ENCODE measurements around the gene SLC13A2. TPM values are rescaled to one million over a fixed set of nuclear protein-coding genes. Genes with fewer than 3 reads are reported as not detected.

Gene SLC13A2
- total and polyA plus RNA-seq, 2 of the 4 experiments (the other 2 are of a cell fraction): not detected

GRCh38 chr17:28492352-28493310 lies 19.2 kb downstream of the SLC13A2 start (continued):
- no peak for TF ChIP-seq NFE2L2 (IDR thresholded peaks at IDR 0.05; ENCODE audit: low read depth, low read length)

- Histone ChIP-seq H3K4ac (ENCODE audit: low read depth, low read length) (no peak overlapping the region), H3K56ac (ENCODE audit: extremely low read depth, insufficient read depth, low read length) (no peak overlapping the region), H2BK15ac (ENCODE audit: low read depth, low read length) (no peak overlapping the region), H2BK120ac (ENCODE audit: low read depth, low read length) (no peak overlapping the region), H3K9ac (ENCODE audit: low read depth, low read length) (no peak overlapping the region), H3K18ac (ENCODE audit: low read depth, low read length) (peak overlapping the region; percentile 49; the same call in 1 of the 2 replicates), H3K27ac (ENCODE audit: insufficient read depth, low read length) (no peak overlapping the region), H2BK20ac (ENCODE audit: low read depth, low read length) (no peak overlapping the region), H4K8ac (ENCODE audit: low read depth in 2 of 2, low read length in 2 of 2) (peak overlapping the region in 1 of 2 experiments; percentile 85; a peak in 2 of 4 replicates), H3K79me1 (ENCODE audit: low read depth in 1 of 2, low read length in 2 of 2) (no peaks in the 10 kb centered on the region), H4K91ac (ENCODE audit: insufficient read depth, low read depth, low read length) (no peak overlapping the region; the same call in 1 of the 2 replicates), H2AK9ac (replicated peaks; ENCODE audit: low read depth, low read length, poor library complexity) (peak overlapping the region; percentile 26), H4K5ac (ENCODE audit: low read depth, low read length) (no peak overlapping the region; the same call in 1 of the 2 replicates), H3K36me3 (ENCODE audit: control insufficient read depth, insufficient read depth, low read length) (no peaks in the 10 kb centered on the region), H3K4me2 (ENCODE audit: low read depth, low read length) (no peak overlapping the region; the same call in 1 of the 2 replicates), H4K20me1 (ENCODE audit: insufficient read depth, low read length) (0 out of 2 replicates have a peak, but pooled peaks cover 5% of the 10 kb centered on the region), H3K27me3 (ENCODE audit: control insufficient read depth, insufficient read depth, low read length) (peaks cover 15% of the 10 kb centered on the region; the same call in 1 of the 2 replicates), H2AK5ac (ENCODE audit: low read depth, low read length) (no peak overlapping the region), H3K9me1 (ENCODE audit: insufficient read depth, low read length) (no peaks in the 10 kb centered on the region), H2AFZ (replicated peaks; ENCODE audit: low read length, poor library complexity) (peak overlapping the region; percentile 1), H3K4me1 (ENCODE audit: control insufficient read depth, insufficient read depth, low read length) (peaks cover 6% of the 10 kb centered on the region; the same call in 1 of the 2 replicates), H3K4me3 (ENCODE audit: insufficient read depth, low read depth, low read length) (no peak overlapping the region), H3K9me3 (ENCODE audit: control insufficient read depth, insufficient read depth, low read length) (no peaks in the 10 kb centered on the region), H2BK5ac (ENCODE audit: low read depth, low read length, poor library complexity, severe bottlenecking) (no peak overlapping the region), H3K23ac (ENCODE audit: low read depth, low read length) (no peak overlapping the region), H3K14ac (replicated peaks; ENCODE audit: low read depth, low read length) (no peak overlapping the region)
- intact Hi-C loops (cut with micrococcal nuclease) (no loop called here), dilution Hi-C loops (cut with HindIII; ENCODE audit: low sequenced_read_pairs, unreplicated experiment) (no loop called here), in situ Hi-C loops (cut with MboI; ENCODE audit: low sequenced_read_pairs) (loop anchor here (10.0 kb wide), 1 partner anchor 121 kb away; the partner anchor contains the start of gene RSKR)
- ATAC-seq (ENCODE audit: low read depth) (peak; percentile 81), DNase-seq (peak; percentile 78)
- TF ChIP-seq USF2 (IDR thresholded peaks at IDR 0.05; ENCODE audit: low read depth, low read length) (no peak), FOS (IDR thresholded peaks at IDR 0.05; ENCODE audit: low read depth, low read length) (no peak), MAFK (IDR thresholded peaks at IDR 0.05; ENCODE audit: low read depth, low read length) (no peak), RCOR1 (IDR thresholded peaks at IDR 0.05; ENCODE audit: insufficient replicate concordance, low read length) (no peak), CHD1 (IDR thresholded peaks at IDR 0.05; ENCODE audit: low read depth, low read length) (no peak), CEBPB (IDR thresholded peaks at IDR 0.05; ENCODE audit: low read depth, low read length) (no peak), BHLHE40 (IDR thresholded peaks at IDR 0.05; ENCODE audit: low read depth, low read length) (no peak), MAZ (IDR thresholded peaks at IDR 0.05; ENCODE audit: borderline replicate concordance, low read depth, low read length) (no peak), RAD21 (IDR thresholded peaks at IDR 0.05; ENCODE audit: low read length) (no peak), SMC3 (IDR thresholded peaks at IDR 0.05; ENCODE audit: low read depth, low read length) (no peak)
- TF ChIP-seq, protein P1, sequence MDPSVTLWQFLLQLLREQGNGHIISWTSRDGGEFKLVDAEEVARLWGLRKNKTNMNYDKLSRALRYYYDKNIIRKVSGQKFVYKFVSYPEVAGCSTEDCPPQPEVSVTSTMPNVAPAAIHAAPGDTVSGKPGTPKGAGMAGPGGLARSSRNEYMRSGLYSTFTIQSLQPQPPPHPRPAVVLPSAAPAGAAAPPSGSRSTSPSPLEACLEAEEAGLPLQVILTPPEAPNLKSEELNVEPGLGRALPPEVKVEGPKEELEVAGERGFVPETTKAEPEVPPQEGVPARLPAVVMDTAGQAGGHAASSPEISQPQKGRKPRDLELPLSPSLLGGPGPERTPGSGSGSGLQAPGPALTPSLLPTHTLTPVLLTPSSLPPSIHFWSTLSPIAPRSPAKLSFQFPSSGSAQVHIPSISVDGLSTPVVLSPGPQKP (IDR thresholded peaks at IDR 0.05; ENCODE audit: borderline replicate concordance, low read depth, low read length): no peak
- no TSS peak for BruUV-seq (replicated peaks)
- ChIA-PET POLR2A (ENCODE audit: unreplicated experiment) (no interaction called here), CTCF (no interaction called here)
- WGBS, 2 experiments (ENCODE audit: extremely low coverage in 2 of 2, insufficient read length in 1 of 2): no CpG with 5 or more reads among the region's 9 CpGs
These were observed 20.0 kb downstream of the SLC13A2 start for GRCh38 chr17:28493460-28493859.
